HG02943 (cell line): Measurements from ENCODE around the gene CBLIF.
"Not testable (repeated sequence)": the region's sequence is repeated elsewhere in the genome, so short reads cannot be mapped to it uniquely, and the experiment has no call there.

ENCODE experiments used
- ATAC-seq: cut with Tn5 transposase; IDR thresholded peaks from one replicate; pipeline ENCODE4 v1.9.1; 2021; ENCODE audit warnings: mild to moderate bottlenecking, low read depth, moderate library complexity; ENCODE audit not compliant: unreplicated experiment

CBLIF gene

DNA sequence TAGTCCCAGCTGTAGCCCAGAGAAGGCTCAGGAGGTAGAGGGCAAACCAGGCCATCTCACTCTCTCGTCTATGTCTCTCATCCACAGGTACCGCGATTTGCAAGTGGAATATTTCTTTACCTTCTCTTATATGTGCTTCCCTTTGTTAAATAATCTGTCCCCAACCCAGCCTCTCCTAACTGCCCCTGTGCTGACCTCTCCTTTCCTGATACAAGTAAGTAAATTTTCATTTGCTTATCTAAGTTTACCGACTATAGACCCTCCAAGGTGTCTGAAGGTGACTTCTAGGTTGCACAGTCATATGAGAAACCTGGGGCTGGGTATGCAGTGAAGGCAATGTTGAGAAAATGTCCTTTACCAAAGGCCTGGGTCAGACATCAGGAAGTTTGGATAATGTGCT is at the start of gene CBLIF:
CBLIF (minus strand) TSS at position 101 of the 400 bp plus-strand sequence; CDS start at position 55, 46 bp downstream.
- no peak for ATAC-seq

DNA sequence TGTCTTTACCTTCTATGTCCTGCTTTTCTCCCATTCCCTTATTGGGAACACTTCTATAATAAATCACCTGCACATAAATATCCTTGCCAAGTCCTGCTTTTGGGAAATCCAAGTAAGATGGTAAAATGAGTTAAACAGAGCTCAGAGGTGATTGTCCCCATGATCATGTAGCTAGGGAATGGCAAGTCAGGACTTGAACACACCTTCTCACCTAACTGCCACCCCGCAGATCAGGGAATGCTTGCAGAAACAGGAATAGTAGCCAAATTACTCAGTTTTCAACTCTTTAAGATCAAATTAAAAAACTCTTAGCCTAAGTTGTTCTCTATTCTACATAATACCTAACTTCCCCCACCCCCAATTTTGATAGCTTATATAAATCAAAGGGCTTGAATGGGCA is 49.3 kb upstream of the CBLIF start:
- no peak for ATAC-seq

- no peak for ATAC-seq
Measured at GRCh38 chr11:59891781-59892181, 46.5 kb upstream of the CBLIF start.

GRCh38 chr11:59887156-59887555 is 41.9 kb upstream of the CBLIF start:
- not testable (repeated sequence) for ATAC-seq

GRCh38 chr11:59883597-59883996 is 38.3 kb upstream of the CBLIF start:
- no peak for ATAC-seq

GRCh38 chr11:59879567-59879966 is 34.3 kb upstream of the CBLIF start:
- ATAC-seq, result no peak

DNA sequence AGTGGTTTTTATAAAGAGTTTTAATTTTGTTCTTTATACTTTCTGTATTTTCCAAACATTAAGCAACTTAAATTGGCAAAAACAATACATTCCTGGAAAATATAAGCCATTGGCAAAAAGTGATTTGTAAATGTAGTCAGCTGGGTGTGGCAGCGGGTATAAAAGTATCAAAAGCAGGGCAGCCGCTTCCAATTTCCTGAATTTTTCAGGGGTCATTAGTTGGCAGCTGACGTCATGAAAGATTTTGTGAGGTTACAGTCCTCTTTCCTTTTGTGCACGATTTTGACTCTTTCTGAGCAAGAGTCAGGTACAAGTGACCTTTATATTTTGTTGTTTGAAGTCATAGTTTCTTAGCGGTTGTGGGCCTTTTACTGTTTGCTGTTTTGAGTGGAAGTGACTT is 33.3 kb upstream of the CBLIF start, which contains the start of gene OOSP3:
OOSP3 (plus strand) TSS at position 208 of the 400 bp plus-strand sequence; CDS start at position 235, 27 bp downstream.
- no peak for ATAC-seq

- ATAC-seq, result no peak
Measured at GRCh38 chr11:59877784-59878183, 32.5 kb upstream of the CBLIF start.

DNA sequence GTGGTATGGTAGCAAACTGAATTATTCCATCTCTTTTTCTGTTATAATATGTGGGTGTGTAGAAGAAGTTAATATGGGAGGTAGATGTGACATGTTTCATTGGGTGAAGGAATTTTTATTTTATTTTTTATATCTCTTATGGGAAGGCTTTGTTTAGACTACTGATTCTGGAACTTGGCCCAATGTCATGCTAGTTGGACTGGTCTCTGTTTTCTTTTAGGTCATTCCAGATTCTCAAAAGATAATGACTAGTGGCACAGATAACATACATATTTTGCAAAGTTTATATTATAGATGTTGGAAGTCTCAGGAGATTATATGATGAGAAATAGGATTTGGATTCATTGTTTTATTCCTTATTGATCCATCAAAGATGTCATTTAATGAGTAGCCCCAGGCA is 32.0 kb upstream of the CBLIF start:
- ATAC-seq, result no peak

DNA sequence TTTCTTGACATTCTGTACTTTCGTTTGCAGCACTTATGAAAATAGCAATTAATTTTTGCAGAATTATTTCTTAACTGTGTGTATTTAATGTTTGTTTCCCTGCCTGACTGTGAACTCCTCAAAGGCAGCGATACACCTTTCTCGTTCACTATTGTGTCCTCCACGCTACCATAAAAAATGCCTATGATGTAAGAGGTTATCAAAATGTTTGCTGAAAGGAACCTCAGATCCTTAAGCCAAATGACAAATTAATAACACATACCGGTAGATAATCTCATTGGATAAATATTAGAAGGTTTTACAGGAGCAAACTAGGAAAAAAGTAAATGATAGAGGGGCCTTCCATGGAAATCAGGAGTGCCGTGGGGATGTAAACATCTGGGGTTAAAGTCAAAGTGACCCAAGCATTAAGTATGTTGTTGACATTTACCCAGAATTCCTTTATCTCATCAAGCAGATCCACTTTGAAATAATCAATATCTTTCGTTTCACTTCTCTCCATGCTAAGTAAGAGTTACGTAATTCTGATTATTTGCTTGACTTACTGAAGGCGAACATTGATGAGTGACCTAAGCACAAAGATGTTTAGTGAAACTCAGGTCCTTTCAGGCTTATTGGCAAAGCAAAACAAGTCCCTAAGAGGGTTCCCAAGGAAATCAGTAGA is 30.7 kb upstream of the CBLIF start:
- ATAC-seq, result no peak

GRCh38 chr11:59872076-59872475 is 26.8 kb upstream of the CBLIF start:
- no peak for ATAC-seq

DNA sequence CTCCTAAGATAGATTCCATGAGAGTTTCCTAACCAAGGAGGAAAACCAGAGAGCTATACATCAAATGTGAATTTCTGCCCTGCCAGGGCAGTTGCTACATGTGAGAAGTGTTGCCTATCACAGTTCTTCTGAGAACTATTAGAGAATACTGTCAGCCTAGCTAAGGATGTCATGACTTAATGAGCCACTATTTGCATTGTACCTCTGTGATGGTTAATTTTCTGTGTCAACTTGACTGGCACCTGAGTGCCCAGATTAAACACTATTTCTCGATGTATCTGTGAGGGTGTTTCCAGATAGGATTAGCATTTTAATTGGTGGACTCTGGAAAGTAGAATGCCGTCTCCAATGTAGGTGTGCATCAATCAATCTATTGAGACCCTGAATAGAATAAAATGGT is 22.6 kb upstream of the CBLIF start:
- ATAC-seq, result no peak

DNA sequence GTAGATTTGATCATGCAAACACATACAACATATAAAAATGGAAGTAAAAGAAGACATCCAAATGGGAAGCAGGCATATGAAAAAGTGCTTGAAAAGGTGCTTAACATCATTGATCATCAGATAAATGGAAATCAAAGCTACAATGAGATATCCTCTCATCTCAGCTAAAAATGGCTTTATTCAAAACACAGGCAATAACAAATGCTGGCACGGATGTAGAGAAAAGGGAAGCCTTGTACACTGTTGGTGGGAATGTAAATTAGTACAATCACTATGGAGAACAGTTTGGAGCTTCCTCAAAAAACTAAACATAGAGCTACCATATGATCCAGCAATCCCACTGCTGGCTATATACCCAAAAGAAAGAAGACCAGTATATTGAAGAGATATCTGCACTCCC is 21.5 kb upstream of the CBLIF start:
- no peak for ATAC-seq

DNA sequence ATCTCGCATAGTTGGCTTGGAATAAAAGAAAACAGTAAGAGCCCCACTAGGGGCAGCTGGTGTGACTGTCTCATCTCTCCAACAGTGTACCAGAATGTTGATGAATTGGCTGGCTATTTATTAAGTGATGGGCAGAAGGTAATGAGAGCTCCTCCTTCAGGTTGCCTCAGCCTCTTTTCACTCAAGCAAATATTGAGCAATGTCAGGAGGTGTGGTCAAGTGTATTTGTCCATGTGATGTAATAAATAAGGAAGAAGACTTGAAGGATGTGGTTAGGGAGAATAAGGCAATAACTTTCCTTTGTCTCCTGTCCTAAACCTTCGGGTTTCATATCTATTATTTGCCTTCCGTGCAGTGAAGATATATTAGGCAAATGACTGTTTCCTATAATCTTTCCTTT is 21.1 kb upstream of the CBLIF start, which contains the start of gene TCN1:
TCN1 (minus strand) TSS at position 91 of the 400 bp plus-strand sequence; CDS start at position 74, 17 bp downstream.
- ATAC-seq, result no peak

DNA sequence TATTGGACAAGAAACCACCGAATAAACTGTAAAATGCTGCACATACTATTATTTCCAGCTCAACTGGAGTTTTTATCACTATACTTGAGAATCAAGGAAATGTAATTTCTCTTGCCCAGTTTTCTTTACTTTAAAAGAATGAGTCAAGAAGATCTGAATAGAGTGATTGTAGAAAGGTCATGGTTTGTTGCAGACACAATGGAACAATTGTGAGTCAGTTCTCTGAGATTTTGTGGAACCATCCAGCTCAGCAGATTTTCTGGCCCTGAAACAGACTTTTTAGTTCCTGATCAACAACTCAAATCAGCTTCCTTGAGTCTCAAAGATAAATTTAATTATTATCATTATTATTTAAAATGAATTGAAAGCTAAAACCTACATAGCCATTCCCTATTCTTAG is 19.7 kb upstream of the CBLIF start:
- ATAC-seq, result no peak

DNA sequence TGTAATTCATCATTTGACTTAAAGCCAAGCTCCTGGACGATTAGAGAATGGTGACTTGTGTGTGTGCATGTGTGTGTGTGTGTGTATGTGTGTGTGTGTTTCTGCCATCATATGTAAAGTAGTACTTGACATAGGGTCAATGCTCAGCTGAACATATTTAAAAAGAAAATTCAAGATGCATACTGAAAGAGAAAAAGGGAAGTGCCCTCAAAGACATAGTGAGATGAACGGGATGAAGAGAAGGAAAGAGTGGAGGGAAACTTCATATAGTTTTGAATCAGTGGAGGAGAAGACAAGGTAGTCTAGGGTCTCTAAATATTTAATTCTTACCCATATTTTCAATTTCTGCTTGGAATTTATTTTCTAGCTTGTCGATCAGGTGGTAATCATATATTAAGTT is 17.0 kb upstream of the CBLIF start:
- no peak for ATAC-seq

DNA sequence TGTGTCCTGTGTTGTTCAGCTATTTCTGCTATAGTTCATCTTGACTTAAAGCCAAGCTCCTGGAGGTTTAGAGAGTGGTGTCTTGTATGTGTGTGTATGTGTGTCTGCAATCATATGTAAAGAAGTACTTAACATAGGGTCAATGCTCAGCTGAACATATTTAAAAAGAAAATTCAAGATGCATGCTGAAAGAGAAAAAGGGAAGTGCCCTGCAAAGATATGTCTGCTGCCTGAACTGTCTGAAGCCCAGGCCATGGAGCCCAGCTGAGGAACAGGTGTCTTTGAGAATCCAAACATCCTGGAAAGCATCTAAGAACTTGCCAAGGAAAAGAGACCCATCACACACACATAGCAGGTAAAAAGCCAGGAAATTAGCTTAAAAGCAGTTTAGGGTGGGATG is 14.4 kb upstream of the CBLIF start:
- ATAC-seq, result no peak

GRCh38 chr11:59857439-59858434 is 12.4 kb upstream of the CBLIF start:
- ATAC-seq, result no peak

DNA sequence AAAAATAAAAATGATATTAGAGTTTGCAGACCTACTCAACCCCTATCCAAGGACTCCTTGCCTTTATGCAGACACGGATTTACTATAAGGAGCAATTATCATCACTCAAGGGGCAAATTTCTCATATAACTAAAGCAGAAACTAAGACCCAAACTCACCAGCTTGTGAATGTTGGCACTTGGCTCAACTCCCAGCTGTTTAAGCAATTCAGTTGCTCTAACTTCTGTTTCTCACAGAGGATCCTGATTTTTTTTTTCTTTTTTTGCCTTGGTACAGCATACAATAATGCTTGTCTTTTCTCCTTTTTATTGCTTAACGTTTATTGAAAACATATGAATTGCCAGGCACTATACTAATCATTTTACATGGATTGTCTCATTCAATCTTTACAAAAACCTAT is 9.6 kb upstream of the CBLIF start:
- no peak for ATAC-seq

GRCh38 chr11:59851416-59851815 is 6.1 kb upstream of the CBLIF start:
- not testable (repeated sequence) for ATAC-seq

GRCh38 chr11:59849551-59849950 is 4.3 kb upstream of the CBLIF start:
- not testable (repeated sequence) for ATAC-seq
